ENCODE results near the gene TEKT2. TPM values are rescaled to one million over a fixed set of nuclear protein-coding genes. Genes with fewer than 3 reads are reported as not detected.

TEKT2 gene
- polyA plus RNA-seq, 4 donors: 2.1 to 13.4 (median 9.8) TPM

GRCh38 chr1:36126797-36127500 is 43.1 kb downstream of the TEKT2 start:
- DNase-seq (ENCODE audit: low read depth in 4 of 4, low spot score in 3 of 4): no peak

GRCh38 chr1:36128126-36128904 is 44.4 kb downstream of the TEKT2 start:
- DNase-seq (ENCODE audit: low read depth in 4 of 4, low spot score in 3 of 4): no peak

GRCh38 chr1:36128905-36129206 is 45.0 kb downstream of the TEKT2 start:
- DNase-seq (ENCODE audit: low read depth in 4 of 4, low spot score in 3 of 4): no peak

GRCh38 chr1:36132029-36132428 is 48.1 kb downstream of the TEKT2 start:
- no peak for DNase-seq (ENCODE audit: low read depth in 4 of 4, low spot score in 3 of 4)

- DNase-seq (ENCODE audit: low read depth in 4 of 4, low spot score in 3 of 4): no peak
Measured at GRCh38 chr1:36133484-36133883, 49.6 kb downstream of the TEKT2 start.

GRCh38 chr1:36134031-36134430 is 50.1 kb downstream of the TEKT2 start:
- DNase-seq (ENCODE audit: low read depth in 4 of 4, low spot score in 3 of 4): no peak

GRCh38 chr1:36134505-36135329 is 50.8 kb downstream of the TEKT2 start:
- DNase-seq (ENCODE audit: low read depth in 4 of 4, low spot score in 3 of 4): no peak

- DNase-seq (ENCODE audit: low read depth in 4 of 4, low spot score in 3 of 4): no peak
Measured at GRCh38 chr1:36135330-36135667, 51.4 kb downstream of the TEKT2 start.

GRCh38 chr1:36135796-36136195 is 51.9 kb downstream of the TEKT2 start:
- no peak for DNase-seq (ENCODE audit: low read depth in 4 of 4, low spot score in 3 of 4)

- no peak for DNase-seq (ENCODE audit: low read depth in 4 of 4, low spot score in 3 of 4)
Measured at GRCh38 chr1:36136535-36136934, 52.6 kb downstream of the TEKT2 start.

- DNase-seq (ENCODE audit: low read depth in 4 of 4, low spot score in 3 of 4): no peak
Measured at GRCh38 chr1:36137226-36137625, 53.3 kb downstream of the TEKT2 start.

- DNase-seq (ENCODE audit: low read depth in 4 of 4, low spot score in 3 of 4): no peak
Measured at GRCh38 chr1:36137776-36138175, 53.9 kb downstream of the TEKT2 start.

Other genes with a start within 250 kb of the TEKT2 start
- 10 to 100 TPM; 14.8 to 18.5 (median 17.1) TPM for gene AGO1, start 200.9 kb upstream of the TEKT2 start, polyA plus RNA-seq (ENCODE audit: insufficient read length in 4 of 4)
- 10 to 100 TPM; 12.0 to 14.9 (median 13.8) TPM for gene AGO3, start 153.0 kb upstream of the TEKT2 start, polyA plus RNA-seq (ENCODE audit: insufficient read length in 4 of 4)
- 10 to 100 TPM; 27.9 to 36.4 (median 30.2) TPM for gene ADPRS, start 4.8 kb downstream of the TEKT2 start, polyA plus RNA-seq (ENCODE audit: insufficient read length in 4 of 4)
- gene COL8A2, start 41.1 kb downstream of the TEKT2 start, polyA plus RNA-seq (ENCODE audit: insufficient read length in 4 of 4): 10 to 100 TPM in 1 of 4 donors, 1 to 10 TPM in 3; 1.8 to 44.0 (median 3.3) TPM
- gene TRAPPC3, start 65.4 kb downstream of the TEKT2 start, polyA plus RNA-seq (ENCODE audit: insufficient read length in 4 of 4): 10 to 100 TPM; 48.9 to 70.2 (median 61.2) TPM
- gene MAP7D1, start 72.1 kb downstream of the TEKT2 start, polyA plus RNA-seq (ENCODE audit: insufficient read length in 4 of 4): 10 to 100 TPM; 57.1 to 83.7 (median 63.3) TPM
- gene THRAP3, start 140.3 kb downstream of the TEKT2 start, polyA plus RNA-seq (ENCODE audit: insufficient read length in 4 of 4): 100 to 1,000 TPM; 109 to 147 (median 143) TPM
- gene SH3D21, start 222.3 kb downstream of the TEKT2 start, polyA plus RNA-seq (ENCODE audit: insufficient read length in 4 of 4): 10 to 100 TPM; 19.3 to 34.7 (median 23.4) TPM
- gene EVA1B, start 239.6 kb downstream of the TEKT2 start, polyA plus RNA-seq (ENCODE audit: insufficient read length in 4 of 4): 100 to 1,000 TPM in 1 of 4 donors, 10 to 100 TPM in 3; 39.3 to 107 (median 53.5) TPM